GM12878 (cell line): ENCODE measurements around the gene HDDC3. TPM values are rescaled to one million over a fixed set of nuclear protein-coding genes. Genes with fewer than 3 reads are reported as not detected.

Source experiments
- BCL11A ChIP-seq: IDR thresholded peaks from 2 replicates; pipeline ENCODE4 v1.6.1; 2011; ENCODE audit warnings: low read depth, low read length
- BCLAF1 ChIP-seq: fragments of 450-650 bp; IDR thresholded peaks from 2 replicates; pipeline ENCODE4 v1.6.1; 2017; ENCODE audit warnings: antibody characterized with exemption, mild to moderate bottlenecking, moderate library complexity
- BHLHE40 ChIP-seq, 2 experiments: fragments of 450-650 bp in 1 of 2; IDR thresholded peaks; 2 replicates each; pipeline ENCODE4 v1.6.1; 2011 to 2017; ENCODE audit warnings: low read depth in 2 of 2, borderline replicate concordance in 1 of 2, improper control_type of control experiment in 1 of 2, low read length in 1 of 2, mild to moderate bottlenecking in 1 of 2
- DPF2 ChIP-seq: fragments of 450-650 bp; IDR thresholded peaks from 2 replicates; pipeline ENCODE4 v1.6.1; 2017; ENCODE audit warnings: mild to moderate bottlenecking
- GABPA ChIP-seq: IDR thresholded peaks from 2 replicates; pipeline ENCODE4 v1.6.1; 2014; ENCODE audit warnings: antibody characterized with exemption, low read depth, mild to moderate bottlenecking, inconsistent platforms
- IKZF1 ChIP-seq: fragments of 450-650 bp; conservative IDR thresholded peaks from 2 replicates; pipeline ENCODE4 v1.6.1; 2017; ENCODE audit warnings: antibody characterized with exemption, mild to moderate bottlenecking
- MYC ChIP-seq: IDR thresholded peaks from 2 replicates; pipeline ENCODE4 v1.6.1; 2011; ENCODE audit warnings: mild to moderate bottlenecking, low read length, moderate library complexity, inconsistent platforms; ENCODE audit not compliant: insufficient read depth, insufficient replicate concordance, insufficient read length, severe bottlenecking
- NFYA ChIP-seq: IDR thresholded peaks from 2 replicates; pipeline ENCODE4 v1.6.1; 2011; ENCODE audit warnings: low read depth, mild to moderate bottlenecking, low read length, improper control_type of control experiment, borderline replicate concordance
- POU2F2 ChIP-seq: IDR thresholded peaks from 3 replicates; pipeline ENCODE4 v1.6.1; 2011; ENCODE audit warnings: low read depth, mild to moderate bottlenecking, low read length, borderline replicate concordance
- RBBP5 ChIP-seq: fragments of 200-600 bp; sonication (generic); conservative IDR thresholded peaks from 2 replicates; pipeline ENCODE4 v1.6.1; 2016
- RELB ChIP-seq: fragments of 450-650 bp; IDR thresholded peaks from 2 replicates; pipeline ENCODE4 v1.6.1; 2017; ENCODE audit warnings: low read depth, mild to moderate bottlenecking, moderate library complexity
- SMARCA5 ChIP-seq: fragments of 450-650 bp; IDR thresholded peaks from 2 replicates; pipeline ENCODE4 v1.6.1; 2017; ENCODE audit warnings: mild to moderate bottlenecking
- TAF1 ChIP-seq: IDR thresholded peaks from 2 replicates; pipeline ENCODE4 v1.6.1; 2011; ENCODE audit warnings: mild to moderate bottlenecking, low read depth, low read length, borderline replicate concordance
- USF2 ChIP-seq: IDR thresholded peaks from 2 replicates; pipeline ENCODE4 v1.6.1; 2011; ENCODE audit warnings: low read depth, low read length, improper control_type of control experiment, borderline replicate concordance
- polyA plus RNA-seq, 11 experiments: library from polyadenylated mRNA; depleted of rRNA in 4 of 11; unstranded in 6 of 11; stranded (reverse) in 5 of 11; fragments of >200 nt; fragmentation: Nextera tagmentation in 4 of 11; fragmentation: Illumina TruSeq in 1 of 11; extraction: Ambion mirVana in 4 of 11; extraction: Trizol in 1 of 11; gene quantifications; 1 replicate in 1 of 11; 2 replicates in 10 of 11; pipeline versions ENCODE4 v1.2.1 to v1.2.3, GENCODE V29; 2011 to 2016; ENCODE audit warnings: inconsistent platforms in 2 of 11, missing spikeins in 2 of 11, low read depth in 1 of 11
- total RNA-seq, 4 experiments: library from RNA; depleted of rRNA in 3 of 4; stranded (reverse); fragments of >200 nt in 3 of 4; fragmentation: Illumina TruSeq in 1 of 4; extraction: Trizol in 1 of 4; gene quantifications; 2 replicates each; pipeline versions ENCODE4 v1.2.1 to v1.2.3, GENCODE V29; 2013 to 2021

The HDDC3 gene
- total and polyA plus RNA-seq, 10 of the 15 experiments (the other 5 are each of a cell fraction or from before 2014, with no cell fraction given), result 5.6 to 39.5 (median 23.0) TPM

- TF ChIP-seq RELB (peak; percentile 32; the same call in 1 of the 2 replicates), BHLHE40 (IDR thresholded peaks at IDR 0.05; ENCODE audit: borderline replicate concordance in 1 of 2, low read depth in 2 of 2, low read length in 1 of 2) (peak in 1 of 2 experiments; percentile 30; a peak in 1 of 4 replicates), POU2F2 (0 out of 3 replicates have a peak, but pooled peaks have one; percentile 12), RBBP5 (no peak), IKZF1 (0 out of 2 replicates have a peak, but pooled peaks have one; percentile 53), BCL11A (0 out of 2 replicates have a peak, but pooled peaks have one; percentile 3), SMARCA5 (0 out of 2 replicates have a peak, but pooled peaks have one; percentile 37), USF2 (no peak), TAF1 (0 out of 2 replicates have a peak, but pooled peaks have one; percentile 55), NFYA (no peak), MYC (peak; percentile 7), BCLAF1 (0 out of 2 replicates have a peak, but pooled peaks have one; percentile 42), DPF2 (peak; percentile 64; the same call in 1 of the 2 replicates), GABPA (no peak)
These were observed 29.3 kb downstream of the HDDC3 start, which contains the start of gene MAN2A2 (continued) for GRCh38 chr15:90902840-90903732.
